GM18517 (cell line): ENCODE measurements around the gene KLK6.
"Not testable (repeated sequence)": the region's sequence is repeated elsewhere in the genome, so short reads cannot be mapped to it uniquely, and the experiment has no call there.

Experiments used
- ATAC-seq: cut with Tn5 transposase; IDR thresholded peaks from one replicate; pipeline ENCODE4 v1.9.1; 2021; ENCODE audit warnings: mild to moderate bottlenecking, moderate library complexity; ENCODE audit not compliant: unreplicated experiment

The KLK6 gene

GRCh38 chr19:50994129-50994528 is 24.7 kb upstream of the KLK6 start:
- no peak for ATAC-seq

- no peak for ATAC-seq
These were observed 23.3 kb upstream of the KLK6 start for GRCh38 chr19:50992666-50993035.

- ATAC-seq: not testable (repeated sequence)
These were observed 15.0 kb upstream of the KLK6 start for GRCh38 chr19:50984416-50984815.

GRCh38 chr19:50983625-50984292 is 14.4 kb upstream of the KLK6 start, which contains the start of gene KLK7:
Gene KLK7, minus strand, starts transcription at chr19:50983917. Its CDS starts 1,518 bp downstream, at chr19:50982399.
- no peak for ATAC-seq

GRCh38 chr19:50982186-50982585 is 12.8 kb upstream of the KLK6 start:
- no peak for ATAC-seq

GRCh38 chr19:50981587-50982146 is 12.3 kb upstream of the KLK6 start:
- ATAC-seq: no peak

- no peak for ATAC-seq
These were observed 10.8 kb upstream of the KLK6 start for GRCh38 chr19:50980208-50980607.

GRCh38 chr19:50979758-50980157 is 10.4 kb upstream of the KLK6 start:
- no peak for ATAC-seq

GRCh38 chr19:50978772-50979390 is 9.5 kb upstream of the KLK6 start:
- no peak for ATAC-seq

GRCh38 chr19:50977626-50978025 is 8.2 kb upstream of the KLK6 start:
- no peak for ATAC-seq

- ATAC-seq: no peak
These were observed 6.4 kb upstream of the KLK6 start for GRCh38 chr19:50975766-50976165.

GRCh38 chr19:50974702-50975556 is 5.5 kb upstream of the KLK6 start:
- no peak for ATAC-seq

- ATAC-seq: no peak
These were observed 3.5 kb upstream of the KLK6 start for GRCh38 chr19:50972795-50973376.

GRCh38 chr19:50969810-50970209 is 419 bp upstream of the KLK6 start:
- not testable (repeated sequence) for ATAC-seq

GRCh38 chr19:50968716-50969412 is 527 bp downstream of the KLK6 start:
- no peak for ATAC-seq

GRCh38 chr19:50967929-50968715 is 1.3 kb downstream of the KLK6 start:
- ATAC-seq: no peak

GRCh38 chr19:50964266-50964665 is 5.1 kb downstream of the KLK6 start:
- no peak for ATAC-seq

- ATAC-seq: no peak
These were observed 6.0 kb downstream of the KLK6 start for GRCh38 chr19:50963381-50963780.

- ATAC-seq: no peak
These were observed 7.1 kb downstream of the KLK6 start for GRCh38 chr19:50962245-50962644.
